Activated CD4-positive, alpha-beta memory T cell treated with anti-CD3 and anti-CD28 coated beads for 36 hours (primary cell): Measurements from ENCODE around the gene HSPB8. TPM values are rescaled to one million over a fixed set of nuclear protein-coding genes. Genes with fewer than 3 reads are reported as not detected.

Source experiments
- CTCF ChIA-PET: fragments of 350-600 bp; sonication (Branson Sonifier 250); formaldehyde crosslinking; loops from one replicate; lab custom pipeline; 2021; ENCODE audit warnings: antibody characterized with exemption, inconsistent platforms; lab: Charles Lee
- POLR2A ChIA-PET: fragments of 350-600 bp; sonication (Branson Sonifier 250); formaldehyde crosslinking; loops from one replicate; lab custom pipeline; 2021; ENCODE audit warnings: antibody characterized with exemption; lab: Charles Lee
- DNase-seq: peaks from one replicate; pipeline ENCODE4 v3.0.0-alpha.2; 2020
- H3K27ac Mint-ChIP-seq: one replicate; pipeline ENCODE4 v1.8.0; 2021; ENCODE audit warnings: mixed read lengths
- H3K27me3 Mint-ChIP-seq: one replicate; pipeline ENCODE4 v1.8.0; 2021; ENCODE audit warnings: mixed read lengths
- H3K36me3 Mint-ChIP-seq: one replicate; pipeline ENCODE4 v1.8.0; 2021; ENCODE audit warnings: mixed read lengths
- H3K4me1 Mint-ChIP-seq: one replicate; pipeline ENCODE4 v1.8.0; 2021; ENCODE audit warnings: low read depth, mixed read lengths
- H3K4me3 Mint-ChIP-seq: one replicate; pipeline ENCODE4 v1.8.0; 2021; ENCODE audit warnings: mild to moderate bottlenecking, mixed read lengths
- H3K9me3 Mint-ChIP-seq: one replicate; pipeline ENCODE4 v1.8.0; 2021; ENCODE audit warnings: mixed read lengths
- intact Hi-C: fragments of 100-400 bp; cut with micrococcal nuclease; formaldehyde crosslinking; loops from one replicate; pipeline ENCODE4 v1.15.1; 2023
- total RNA-seq, 2 experiments: library from RNA; stranded (reverse); gene quantifications; one replicate each; pipeline ENCODE4 v1.2.3, GENCODE V29; 2021

HSPB8 gene
- total RNA-seq, 2 experiments from 2014 or later = not detected

DNA sequence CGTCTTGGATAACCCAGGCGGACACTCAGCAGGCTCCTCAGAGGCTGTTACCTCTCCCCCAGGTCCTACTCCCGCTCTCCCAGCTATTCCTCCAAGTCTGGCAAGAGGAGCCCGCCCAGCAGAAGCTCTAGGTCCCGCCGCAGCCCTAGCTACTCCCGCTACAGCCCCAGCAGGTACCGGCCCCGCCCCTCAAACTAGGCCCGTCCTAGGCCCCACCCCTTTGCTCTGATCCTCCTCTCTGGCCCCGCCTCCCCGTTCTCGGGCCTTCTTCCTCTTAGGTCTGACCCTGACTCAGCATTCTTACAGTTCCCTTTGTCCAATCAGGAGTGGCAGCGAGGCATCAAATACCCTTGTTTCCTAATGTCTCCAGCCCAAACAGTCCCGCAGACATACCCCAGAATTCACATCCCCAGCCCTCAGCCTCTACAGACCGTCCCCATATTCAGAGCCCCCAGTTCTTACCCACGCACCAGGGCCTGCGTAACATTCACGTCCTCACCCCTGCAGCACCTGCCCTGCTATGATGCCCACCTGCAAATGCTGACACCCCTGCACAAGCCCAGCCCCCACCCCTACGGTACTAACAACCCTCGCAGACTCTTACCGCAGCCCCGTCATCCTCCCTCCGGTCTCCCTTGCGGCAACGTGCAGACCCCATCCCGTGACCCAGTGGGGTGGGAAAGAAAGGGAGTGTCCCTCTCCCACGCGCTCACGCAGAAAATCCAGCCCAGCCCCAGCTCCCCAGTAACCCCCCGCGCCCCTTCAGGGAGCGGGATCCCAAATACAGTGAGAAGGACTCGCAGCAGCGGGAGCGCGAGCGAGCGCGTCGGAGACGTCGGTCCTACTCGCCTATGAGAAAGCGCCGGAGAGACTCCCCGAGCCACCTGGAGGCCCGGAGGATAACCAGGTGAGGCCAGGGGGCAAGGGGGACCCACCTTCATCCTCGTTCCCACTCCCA lies 25.0 kb upstream of the HSPB8 start:
- DNase-seq = no peak
- POLR2A ChIA-PET = no interaction called here
- H3K36me3 Mint-ChIP-seq = no peaks in the 10 kb centered on the region
- no peak overlapping the region for H3K27ac Mint-ChIP-seq
- intact Hi-C loops = no loop called here
- no peak overlapping the region for H3K4me3 Mint-ChIP-seq
- H3K27me3 Mint-ChIP-seq = peaks cover 9% of the 10 kb centered on the region
- peaks cover 10% of the 10 kb centered on the region for H3K9me3 Mint-ChIP-seq
- H3K4me1 Mint-ChIP-seq = no peaks in the 10 kb centered on the region
- CTCF ChIA-PET = no interaction called here

DNA sequence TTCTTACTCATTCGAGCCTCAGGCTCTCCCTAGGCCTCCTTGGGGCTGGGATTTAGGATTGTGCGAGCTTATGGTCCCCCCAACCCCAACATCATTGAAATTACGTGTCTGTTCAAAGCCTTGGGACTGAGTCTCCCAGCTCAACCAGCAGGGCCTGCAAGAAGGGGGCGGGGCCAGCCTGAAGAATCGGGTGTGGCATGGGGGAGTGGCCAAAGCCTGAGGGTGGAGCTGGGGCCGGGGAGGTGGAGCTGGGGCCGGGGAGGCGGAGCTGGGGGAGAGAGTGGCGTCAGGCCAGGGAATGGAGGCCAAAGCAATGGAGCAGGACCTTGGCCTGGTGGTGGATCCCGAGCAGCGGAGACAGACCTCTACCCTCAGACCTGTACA lies 24.3 kb upstream of the HSPB8 start:
- intact Hi-C loops = no loop called here
- ChIA-PET POLR2A (no interaction called here), CTCF (no interaction called here)
- Mint-ChIP-seq H3K36me3 (no peaks in the 10 kb centered on the region), H3K27me3 (peaks cover 9% of the 10 kb centered on the region), H3K4me3 (no peak overlapping the region), H3K9me3 (peaks cover 10% of the 10 kb centered on the region), H3K27ac (no peak overlapping the region), H3K4me1 (no peaks in the 10 kb centered on the region)
- no peak for DNase-seq

DNA sequence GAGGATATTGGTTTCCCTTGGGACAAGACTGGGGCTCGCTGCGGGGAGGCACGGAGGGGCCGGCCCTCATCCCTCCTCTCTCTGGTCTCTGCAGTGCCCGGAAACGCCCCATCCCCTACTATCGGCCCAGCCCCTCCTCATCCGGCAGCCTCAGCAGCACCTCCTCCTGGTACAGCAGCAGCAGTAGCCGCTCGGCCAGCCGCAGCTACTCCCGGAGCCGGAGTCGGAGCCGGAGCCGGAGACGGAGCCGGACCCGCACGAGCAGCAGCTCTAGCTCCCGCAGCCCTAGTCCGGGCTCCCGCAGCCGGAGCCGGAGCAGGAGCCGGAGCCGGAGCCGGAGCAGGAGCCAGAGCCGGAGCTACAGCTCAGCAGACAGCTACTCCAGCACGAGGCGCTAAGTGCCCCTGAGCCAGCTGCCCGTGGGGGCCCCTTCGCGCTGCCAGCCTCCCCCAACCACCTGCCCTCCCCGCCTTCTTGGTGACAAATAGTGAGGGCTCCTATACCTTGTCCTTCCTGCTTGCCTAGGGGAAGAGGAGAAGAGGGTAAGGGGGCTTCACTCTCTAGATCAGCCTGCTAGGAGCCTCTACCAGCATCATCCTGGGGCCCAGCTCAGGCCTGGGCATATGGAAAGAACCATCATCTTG lies 22.2 kb upstream of the HSPB8 start:
- Mint-ChIP-seq H3K4me3 (no peak overlapping the region), H3K27me3 (peaks cover 9% of the 10 kb centered on the region), H3K27ac (no peak overlapping the region), H3K4me1 (no peaks in the 10 kb centered on the region), H3K36me3 (no peaks in the 10 kb centered on the region), H3K9me3 (peaks cover 9% of the 10 kb centered on the region)
- no peak for DNase-seq
- intact Hi-C loops = no loop called here
- ChIA-PET CTCF (no interaction called here), POLR2A (no interaction called here)

DNA sequence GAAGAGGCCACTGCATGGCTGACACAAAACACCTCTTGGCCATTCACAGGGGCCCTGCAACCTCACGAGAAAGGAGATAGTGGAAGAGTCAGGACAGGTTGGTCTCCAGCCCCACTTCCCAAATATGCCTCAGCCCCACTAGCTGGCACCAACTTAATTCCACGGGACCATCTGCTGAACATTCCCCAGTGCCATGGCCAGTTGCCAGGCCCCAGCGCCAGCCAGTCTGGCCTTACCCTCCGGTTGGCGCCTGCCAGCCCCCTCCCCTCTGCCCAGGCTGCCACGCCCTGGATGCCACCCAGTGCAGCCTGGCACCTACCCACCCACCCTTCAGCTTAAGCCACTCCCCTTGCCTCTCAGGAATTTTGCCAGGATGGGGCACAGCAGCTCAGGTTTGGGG lies 21.2 kb upstream of the HSPB8 start:
- ChIA-PET POLR2A (no interaction called here), CTCF (no interaction called here)
- H3K27ac Mint-ChIP-seq = no peak overlapping the region
- H3K4me3 Mint-ChIP-seq = no peak overlapping the region
- peaks cover 8% of the 10 kb centered on the region for H3K27me3 Mint-ChIP-seq
- H3K4me1 Mint-ChIP-seq = no peaks in the 10 kb centered on the region
- H3K9me3 Mint-ChIP-seq = peaks cover 5% of the 10 kb centered on the region
- DNase-seq = no peak
- no peaks in the 10 kb centered on the region for H3K36me3 Mint-ChIP-seq
- intact Hi-C loops = no loop called here

DNA sequence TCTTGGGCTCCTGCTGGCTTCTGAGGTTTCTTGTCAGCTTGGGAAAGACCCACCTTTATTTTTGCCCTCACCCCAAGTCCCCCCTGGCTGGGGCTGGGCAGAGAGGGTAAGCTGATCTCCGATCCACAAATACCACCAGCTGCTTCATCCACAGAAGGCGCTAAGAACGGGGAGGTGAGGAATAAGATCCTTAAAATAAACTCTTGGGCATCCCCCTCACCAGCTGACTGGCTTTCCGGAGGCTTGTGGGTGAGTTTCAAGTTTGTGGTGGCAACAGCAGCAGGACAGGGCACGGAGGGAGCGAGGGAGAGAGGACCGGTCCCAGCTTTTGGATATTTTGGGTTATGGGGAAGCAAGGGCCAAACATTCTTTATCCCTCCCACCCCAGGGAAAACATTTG lies 20.8 kb upstream of the HSPB8 start:
- ChIA-PET POLR2A (no interaction called here), CTCF (no interaction called here)
- intact Hi-C loops = no loop called here
- DNase-seq = no peak
- no peak overlapping the region for H3K4me3 Mint-ChIP-seq
- peaks cover 8% of the 10 kb centered on the region for H3K27me3 Mint-ChIP-seq
- no peaks in the 10 kb centered on the region for H3K4me1 Mint-ChIP-seq
- peaks cover 5% of the 10 kb centered on the region for H3K9me3 Mint-ChIP-seq
- H3K36me3 Mint-ChIP-seq = no peaks in the 10 kb centered on the region
- H3K27ac Mint-ChIP-seq = no peak overlapping the region

DNA sequence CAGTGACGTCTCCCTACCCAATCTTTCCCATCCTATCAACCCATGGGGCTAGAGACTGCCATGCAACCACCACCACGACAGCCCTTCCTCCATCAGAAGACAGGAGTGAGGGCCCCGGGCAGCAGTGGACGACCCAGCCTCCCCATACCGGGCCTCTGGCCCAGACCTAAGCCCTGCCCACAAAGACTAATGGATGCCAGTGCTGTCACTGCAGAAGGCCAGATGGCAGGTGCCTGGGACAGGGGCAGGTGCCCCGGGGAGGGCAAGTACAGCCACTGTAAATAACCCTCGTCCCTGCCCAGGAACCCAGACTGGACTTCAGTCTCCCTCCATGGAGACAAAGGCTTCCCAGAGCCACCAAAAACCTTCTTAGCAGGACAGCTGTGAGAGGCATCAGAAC lies 20.3 kb upstream of the HSPB8 start:
- Mint-ChIP-seq H3K4me3 (no peak overlapping the region), H3K27ac (no peak overlapping the region), H3K9me3 (peaks cover 5% of the 10 kb centered on the region), H3K36me3 (no peaks in the 10 kb centered on the region), H3K4me1 (no peaks in the 10 kb centered on the region), H3K27me3 (peaks cover 8% of the 10 kb centered on the region)
- ChIA-PET CTCF (no interaction called here), POLR2A (no interaction called here)
- intact Hi-C loops = no loop called here
- DNase-seq = no peak

DNA sequence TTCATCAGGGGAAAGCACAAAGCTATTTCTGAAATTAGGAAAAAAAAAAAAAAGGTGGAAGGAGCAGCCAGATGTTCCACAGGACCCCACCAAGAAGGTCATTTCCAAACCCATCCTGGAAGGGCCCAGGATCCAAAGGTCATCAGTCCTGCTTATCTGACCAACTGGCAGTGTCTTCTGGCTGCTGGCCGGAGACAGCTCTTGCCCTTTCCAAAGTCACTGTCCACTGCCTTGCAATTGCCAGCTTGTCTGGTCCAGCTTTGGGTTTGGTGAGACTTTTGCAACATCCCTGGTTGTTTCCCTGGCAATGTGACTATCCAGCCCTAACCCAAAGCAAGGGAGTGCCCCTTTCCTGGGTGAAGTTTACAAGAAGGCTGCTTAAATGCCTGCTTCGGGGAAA lies 18.9 kb upstream of the HSPB8 start:
- ChIA-PET POLR2A (no interaction called here), CTCF (no interaction called here)
- no peak for DNase-seq
- Mint-ChIP-seq H3K27me3 (peaks cover 1% of the 10 kb centered on the region), H3K4me1 (no peaks in the 10 kb centered on the region), H3K27ac (no peak overlapping the region), H3K4me3 (no peak overlapping the region), H3K9me3 (no peaks in the 10 kb centered on the region), H3K36me3 (no peaks in the 10 kb centered on the region)
- intact Hi-C loops = no loop called here

DNA sequence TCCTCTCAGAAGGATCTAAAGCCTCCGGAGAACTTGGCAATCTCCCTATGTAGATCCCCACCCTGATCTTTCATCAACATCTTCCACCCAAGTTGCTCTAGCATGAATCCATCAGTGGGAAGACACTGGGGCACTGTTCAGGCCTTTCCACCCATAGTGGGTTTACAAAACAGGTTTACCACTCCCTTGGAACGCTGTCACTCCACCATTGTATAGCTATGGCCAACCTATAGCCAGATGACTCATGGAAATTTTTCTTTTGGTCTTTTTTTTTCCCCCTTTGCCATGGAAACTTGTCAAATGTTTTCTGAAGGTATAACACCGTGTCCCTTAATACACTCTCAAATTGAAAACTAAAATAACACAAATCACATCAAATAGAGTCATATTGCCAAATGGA lies 10.8 kb upstream of the HSPB8 start:
- Mint-ChIP-seq H3K36me3 (no peaks in the 10 kb centered on the region), H3K27me3 (no peaks in the 10 kb centered on the region), H3K27ac (no peak overlapping the region), H3K4me3 (no peak overlapping the region), H3K9me3 (no peaks in the 10 kb centered on the region), H3K4me1 (no peaks in the 10 kb centered on the region)
- ChIA-PET POLR2A (no interaction called here), CTCF (no interaction called here)
- DNase-seq = no peak
- intact Hi-C loops = no loop called here

DNA sequence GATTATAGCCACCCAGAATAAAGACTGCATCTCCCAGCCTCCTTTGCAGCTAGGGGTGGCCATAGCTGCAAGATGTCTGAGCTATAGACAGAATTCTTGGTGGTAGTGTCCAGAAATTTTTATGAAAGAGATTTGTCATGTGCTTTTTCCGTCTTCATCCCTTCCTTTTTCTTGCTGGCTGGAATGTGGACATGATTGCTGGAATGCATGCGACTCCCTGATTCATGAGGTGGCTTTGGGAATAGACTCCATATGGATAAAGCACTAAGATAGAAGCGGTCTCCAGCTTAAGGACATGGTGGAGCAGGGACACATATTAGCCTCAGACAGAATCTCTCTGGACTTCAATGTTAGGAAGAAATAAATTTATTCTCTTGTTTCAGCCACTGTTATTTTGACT lies 10.0 kb upstream of the HSPB8 start:
- no peak overlapping the region for H3K4me3 Mint-ChIP-seq
- DNase-seq = no peak
- ChIA-PET POLR2A (no interaction called here), CTCF (no interaction called here)
- H3K9me3 Mint-ChIP-seq = no peaks in the 10 kb centered on the region
- H3K27me3 Mint-ChIP-seq = no peaks in the 10 kb centered on the region
- no peaks in the 10 kb centered on the region for H3K4me1 Mint-ChIP-seq
- no peak overlapping the region for H3K27ac Mint-ChIP-seq
- H3K36me3 Mint-ChIP-seq = no peaks in the 10 kb centered on the region
- intact Hi-C loops = no loop called here

DNA sequence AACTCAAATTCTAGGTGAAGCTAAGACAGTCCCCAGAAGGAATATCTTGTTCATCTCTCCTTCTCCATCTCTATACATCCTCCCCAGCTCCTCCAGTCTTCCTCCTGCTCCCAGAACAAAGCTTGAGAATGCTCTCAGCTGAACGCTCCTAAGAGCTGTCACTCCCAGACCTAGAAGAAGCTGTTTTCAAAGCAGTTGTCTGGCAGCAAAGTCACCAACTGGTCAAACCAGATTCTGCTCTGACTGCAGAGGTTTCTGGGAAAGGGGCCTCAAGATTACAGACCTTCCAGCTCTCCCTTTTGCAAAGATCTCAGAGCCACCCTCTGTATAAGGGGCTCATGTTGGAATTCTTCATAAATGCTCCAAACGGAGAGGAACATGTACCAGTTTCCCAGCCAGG lies 9.6 kb upstream of the HSPB8 start:
- no peak for DNase-seq
- intact Hi-C loops = no loop called here

DNA sequence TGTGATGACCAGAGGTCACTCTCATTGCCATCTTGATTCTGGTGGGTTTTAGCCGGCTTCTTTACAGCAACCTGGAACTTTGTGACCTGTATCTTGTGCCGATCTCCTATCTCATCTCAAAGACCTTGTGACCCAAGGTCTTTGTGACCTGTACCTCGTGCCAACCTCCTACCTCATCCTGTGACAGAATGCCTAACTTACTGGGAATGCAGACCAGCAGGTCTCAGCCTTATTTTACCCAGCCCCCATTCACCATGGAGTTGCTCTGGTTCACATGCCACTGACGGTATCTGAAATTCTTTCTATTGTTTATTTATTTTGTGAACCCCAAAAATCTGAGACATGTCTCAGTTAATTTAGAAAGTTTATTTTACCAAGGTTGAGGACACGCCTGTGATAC lies 7.4 kb upstream of the HSPB8 start:
- ChIA-PET CTCF (no interaction called here), POLR2A (no interaction called here)
- peaks cover 2% of the 10 kb centered on the region for H3K27me3 Mint-ChIP-seq
- no peaks in the 10 kb centered on the region for H3K4me1 Mint-ChIP-seq
- intact Hi-C loops = no loop called here
- H3K36me3 Mint-ChIP-seq = no peaks in the 10 kb centered on the region
- no peaks in the 10 kb centered on the region for H3K9me3 Mint-ChIP-seq
- H3K4me3 Mint-ChIP-seq = no peak overlapping the region
- DNase-seq = no peak
- no peak overlapping the region for H3K27ac Mint-ChIP-seq

More for the DNA sequence above, 9.6 kb upstream of the HSPB8 start:
- POLR2A ChIA-PET = interaction anchor here (0.5 kb wide), 1 partner anchor 20 kb away, joined by 3 read pairs; no protein-coding TSS in a partner anchor
- no peak overlapping the region for H3K4me3 Mint-ChIP-seq
- no peaks in the 10 kb centered on the region for H3K4me1 Mint-ChIP-seq
- no peak overlapping the region for H3K27ac Mint-ChIP-seq
- H3K9me3 Mint-ChIP-seq = no peaks in the 10 kb centered on the region
- no peaks in the 10 kb centered on the region for H3K27me3 Mint-ChIP-seq
- H3K36me3 Mint-ChIP-seq = no peaks in the 10 kb centered on the region
- CTCF ChIA-PET = no interaction called here

DNA sequence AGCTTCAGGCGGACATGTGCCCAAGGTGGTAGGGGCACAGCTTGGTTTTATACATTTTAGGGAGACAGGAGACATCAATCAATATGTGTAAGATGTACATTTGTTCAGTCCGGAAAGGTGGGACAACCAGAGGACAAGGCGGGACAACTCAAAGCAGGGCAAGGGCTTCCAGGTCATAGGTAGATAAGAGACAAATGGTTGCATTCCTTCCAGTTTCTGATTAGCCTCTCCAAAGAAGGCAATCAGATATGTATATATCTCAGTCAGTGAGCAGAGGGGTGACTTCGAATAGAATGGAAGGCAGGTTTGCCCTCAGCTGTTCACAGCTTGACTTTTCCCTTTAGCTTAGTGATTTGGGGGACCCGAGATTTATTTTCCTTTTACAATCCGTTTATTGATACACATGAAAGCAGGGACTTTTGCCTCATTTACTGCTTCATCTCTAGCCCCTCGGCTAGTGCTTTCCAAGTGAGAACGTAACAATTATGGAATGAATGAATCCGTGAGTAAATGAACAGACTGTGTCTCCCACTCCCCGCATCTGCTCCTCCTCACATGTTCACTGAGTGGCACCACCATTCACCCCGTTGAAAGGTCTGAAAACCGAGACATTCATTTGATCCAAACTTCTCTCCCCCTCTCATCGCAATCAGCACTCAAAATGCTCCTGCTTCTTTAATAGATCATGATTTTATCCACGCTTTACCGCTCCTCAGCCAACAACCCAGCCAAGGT lies 6.9 kb upstream of the HSPB8 start:
- Mint-ChIP-seq H3K27me3 (peaks cover 5% of the 10 kb centered on the region), H3K4me3 (no peak overlapping the region), H3K27ac (no peak overlapping the region), H3K4me1 (no peaks in the 10 kb centered on the region), H3K36me3 (no peaks in the 10 kb centered on the region), H3K9me3 (no peaks in the 10 kb centered on the region)
- ChIA-PET POLR2A (no interaction called here), CTCF (no interaction called here)
- intact Hi-C loops = no loop called here
- DNase-seq = no peak
